ENCODE measurements around the gene SLC29A1. TPM values are rescaled to one million over a fixed set of nuclear protein-coding genes. Genes with fewer than 3 reads are reported as not detected.
A peak's percentile ranks its signal among the peaks of the same experiment; 100 is the strongest.

The SLC29A1 gene
- total and polyA plus RNA-seq, 2 of the 8 experiments (the other 6 are each of a cell fraction or from before 2014, with no cell fraction given) = 187 to 558 TPM

DNA sequence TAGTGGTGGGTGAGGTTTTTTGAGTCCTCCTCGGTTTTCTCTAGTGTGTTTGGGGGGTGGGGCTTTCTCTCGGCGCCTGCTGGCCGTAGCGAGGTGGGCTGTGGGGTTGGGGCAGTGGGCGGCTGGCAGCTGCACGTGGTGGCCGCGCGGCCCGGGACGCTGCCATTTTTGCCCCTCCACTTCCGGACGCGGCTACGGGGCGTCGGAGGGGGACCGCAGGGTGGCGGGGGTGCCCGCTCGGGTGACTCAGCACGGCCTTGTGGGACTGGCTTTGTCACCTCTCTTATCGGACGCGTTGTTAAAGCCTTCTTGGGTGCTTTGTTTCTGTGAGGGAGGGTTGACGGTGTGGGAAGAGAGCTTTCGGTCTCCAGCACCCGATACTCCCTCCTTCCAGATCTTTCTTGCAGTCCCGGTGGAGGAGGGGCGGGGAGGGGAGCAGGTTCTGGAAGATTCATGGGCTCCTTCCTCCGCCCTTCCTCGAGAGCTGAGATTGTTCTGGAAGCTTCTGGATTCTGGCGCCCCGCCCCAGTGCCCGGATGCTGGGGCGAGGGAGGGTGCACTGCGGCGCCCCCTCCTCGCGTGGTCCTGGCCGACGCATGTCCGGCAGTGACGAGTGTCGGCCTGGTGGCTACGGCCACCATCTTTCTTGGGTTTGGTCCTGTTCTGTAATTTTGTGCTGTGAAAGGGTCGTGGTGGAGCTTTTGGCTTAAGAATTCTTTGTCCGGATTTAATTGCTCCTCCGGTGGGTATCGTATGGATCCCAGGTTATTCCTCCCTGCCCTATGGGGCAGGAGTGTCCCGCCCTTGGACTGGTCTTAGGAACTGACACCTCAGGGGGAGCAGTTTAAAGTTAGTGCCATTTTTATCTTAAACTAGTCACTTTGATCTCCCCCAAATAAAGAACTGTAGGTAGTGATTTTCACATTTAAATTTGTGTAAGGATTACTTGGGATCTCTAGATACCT lies 24.2 kb downstream of the SLC29A1 start (continued):
- TF ChIP-seq, protein P1, sequence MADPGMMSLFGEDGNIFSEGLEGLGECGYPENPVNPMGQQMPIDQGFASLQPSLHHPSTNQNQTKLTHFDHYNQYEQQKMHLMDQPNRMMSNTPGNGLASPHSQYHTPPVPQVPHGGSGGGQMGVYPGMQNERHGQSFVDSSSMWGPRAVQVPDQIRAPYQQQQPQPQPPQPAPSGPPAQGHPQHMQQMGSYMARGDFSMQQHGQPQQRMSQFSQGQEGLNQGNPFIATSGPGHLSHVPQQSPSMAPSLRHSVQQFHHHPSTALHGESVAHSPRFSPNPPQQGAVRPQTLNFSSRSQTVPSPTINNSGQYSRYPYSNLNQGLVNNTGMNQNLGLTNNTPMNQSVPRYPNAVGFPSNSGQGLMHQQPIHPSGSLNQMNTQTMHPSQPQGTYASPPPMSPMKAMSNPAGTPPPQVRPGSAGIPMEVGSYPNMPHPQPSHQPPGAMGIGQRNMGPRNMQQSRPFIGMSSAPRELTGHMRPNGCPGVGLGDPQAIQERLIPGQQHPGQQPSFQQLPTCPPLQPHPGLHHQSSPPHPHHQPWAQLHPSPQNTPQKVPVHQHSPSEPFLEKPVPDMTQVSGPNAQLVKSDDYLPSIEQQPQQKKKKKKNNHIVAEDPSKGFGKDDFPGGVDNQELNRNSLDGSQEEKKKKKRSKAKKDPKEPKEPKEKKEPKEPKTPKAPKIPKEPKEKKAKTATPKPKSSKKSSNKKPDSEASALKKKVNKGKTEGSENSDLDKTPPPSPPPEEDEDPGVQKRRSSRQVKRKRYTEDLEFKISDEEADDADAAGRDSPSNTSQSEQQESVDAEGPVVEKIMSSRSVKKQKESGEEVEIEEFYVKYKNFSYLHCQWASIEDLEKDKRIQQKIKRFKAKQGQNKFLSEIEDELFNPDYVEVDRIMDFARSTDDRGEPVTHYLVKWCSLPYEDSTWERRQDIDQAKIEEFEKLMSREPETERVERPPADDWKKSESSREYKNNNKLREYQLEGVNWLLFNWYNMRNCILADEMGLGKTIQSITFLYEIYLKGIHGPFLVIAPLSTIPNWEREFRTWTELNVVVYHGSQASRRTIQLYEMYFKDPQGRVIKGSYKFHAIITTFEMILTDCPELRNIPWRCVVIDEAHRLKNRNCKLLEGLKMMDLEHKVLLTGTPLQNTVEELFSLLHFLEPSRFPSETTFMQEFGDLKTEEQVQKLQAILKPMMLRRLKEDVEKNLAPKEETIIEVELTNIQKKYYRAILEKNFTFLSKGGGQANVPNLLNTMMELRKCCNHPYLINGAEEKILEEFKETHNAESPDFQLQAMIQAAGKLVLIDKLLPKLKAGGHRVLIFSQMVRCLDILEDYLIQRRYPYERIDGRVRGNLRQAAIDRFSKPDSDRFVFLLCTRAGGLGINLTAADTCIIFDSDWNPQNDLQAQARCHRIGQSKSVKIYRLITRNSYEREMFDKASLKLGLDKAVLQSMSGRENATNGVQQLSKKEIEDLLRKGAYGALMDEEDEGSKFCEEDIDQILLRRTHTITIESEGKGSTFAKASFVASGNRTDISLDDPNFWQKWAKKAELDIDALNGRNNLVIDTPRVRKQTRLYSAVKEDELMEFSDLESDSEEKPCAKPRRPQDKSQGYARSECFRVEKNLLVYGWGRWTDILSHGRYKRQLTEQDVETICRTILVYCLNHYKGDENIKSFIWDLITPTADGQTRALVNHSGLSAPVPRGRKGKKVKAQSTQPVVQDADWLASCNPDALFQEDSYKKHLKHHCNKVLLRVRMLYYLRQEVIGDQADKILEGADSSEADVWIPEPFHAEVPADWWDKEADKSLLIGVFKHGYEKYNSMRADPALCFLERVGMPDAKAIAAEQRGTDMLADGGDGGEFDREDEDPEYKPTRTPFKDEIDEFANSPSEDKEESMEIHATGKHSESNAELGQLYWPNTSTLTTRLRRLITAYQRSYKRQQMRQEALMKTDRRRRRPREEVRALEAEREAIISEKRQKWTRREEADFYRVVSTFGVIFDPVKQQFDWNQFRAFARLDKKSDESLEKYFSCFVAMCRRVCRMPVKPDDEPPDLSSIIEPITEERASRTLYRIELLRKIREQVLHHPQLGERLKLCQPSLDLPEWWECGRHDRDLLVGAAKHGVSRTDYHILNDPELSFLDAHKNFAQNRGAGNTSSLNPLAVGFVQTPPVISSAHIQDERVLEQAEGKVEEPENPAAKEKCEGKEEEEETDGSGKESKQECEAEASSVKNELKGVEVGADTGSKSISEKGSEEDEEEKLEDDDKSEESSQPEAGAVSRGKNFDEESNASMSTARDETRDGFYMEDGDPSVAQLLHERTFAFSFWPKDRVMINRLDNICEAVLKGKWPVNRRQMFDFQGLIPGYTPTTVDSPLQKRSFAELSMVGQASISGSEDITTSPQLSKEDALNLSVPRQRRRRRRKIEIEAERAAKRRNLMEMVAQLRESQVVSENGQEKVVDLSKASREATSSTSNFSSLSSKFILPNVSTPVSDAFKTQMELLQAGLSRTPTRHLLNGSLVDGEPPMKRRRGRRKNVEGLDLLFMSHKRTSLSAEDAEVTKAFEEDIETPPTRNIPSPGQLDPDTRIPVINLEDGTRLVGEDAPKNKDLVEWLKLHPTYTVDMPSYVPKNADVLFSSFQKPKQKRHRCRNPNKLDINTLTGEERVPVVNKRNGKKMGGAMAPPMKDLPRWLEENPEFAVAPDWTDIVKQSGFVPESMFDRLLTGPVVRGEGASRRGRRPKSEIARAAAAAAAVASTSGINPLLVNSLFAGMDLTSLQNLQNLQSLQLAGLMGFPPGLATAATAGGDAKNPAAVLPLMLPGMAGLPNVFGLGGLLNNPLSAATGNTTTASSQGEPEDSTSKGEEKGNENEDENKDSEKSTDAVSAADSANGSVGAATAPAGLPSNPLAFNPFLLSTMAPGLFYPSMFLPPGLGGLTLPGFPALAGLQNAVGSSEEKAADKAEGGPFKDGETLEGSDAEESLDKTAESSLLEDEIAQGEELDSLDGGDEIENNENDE (IDR thresholded peaks at IDR 0.05; ENCODE audit: insufficient replicate concordance, low read length) = no peak
- TF ChIP-seq CHD1 (IDR thresholded peaks at IDR 0.05; ENCODE audit: low read depth, low read length) (no peak; the same call in 1 of the 2 replicates), SIRT6 (IDR thresholded peaks at IDR 0.05; ENCODE audit: low read length) (peak; percentile 47), TAF1 (IDR thresholded peaks at IDR 0.05; ENCODE audit: low read depth, low read length) (no peak), SAP30 (IDR thresholded peaks at IDR 0.05; ENCODE audit: insufficient read depth, insufficient replicate concordance, low read length) (no peak), BRCA1 (IDR thresholded peaks at IDR 0.05; ENCODE audit: low read depth, low read length) (no peak), GTF2F1 (IDR thresholded peaks at IDR 0.05; ENCODE audit: borderline replicate concordance, low read depth, low read length) (no peak), SP2 (IDR thresholded peaks at IDR 0.05; ENCODE audit: low read length) (no peak), TCF12 (IDR thresholded peaks at IDR 0.05; ENCODE audit: low read depth, low read length) (no peak)
